ENCODE measurements around the gene FZD7. TPM values are rescaled to one million over a fixed set of nuclear protein-coding genes. Genes with fewer than 3 reads are reported as not detected.

FZD7 gene
- total RNA-seq, 2 donors from 2014 or later: 193 to 266 TPM

GRCh38 chr2:202084265-202084664 is 50.6 kb downstream of the FZD7 start:
- no peak overlapping the region for H3K4me3 ChIP-seq (ENCODE audit: low read length)
- H3K4me1 Mint-ChIP-seq: peaks cover 16% of the 10 kb centered on the region
- H3K27me3 Mint-ChIP-seq (ENCODE audit: insufficient read depth): no peaks in the 10 kb centered on the region
- no peak for TF ChIP-seq CTCF (conservative IDR thresholded peaks at IDR 0.05)
- no peaks in the 10 kb centered on the region for H3K4me1 ChIP-seq (ENCODE audit: control insufficient read depth, insufficient read depth, low read length)
- H3K9me3 Mint-ChIP-seq: peaks cover 15% of the 10 kb centered on the region
- no peaks in the 10 kb centered on the region for H3K36me3 Mint-ChIP-seq (ENCODE audit: low read depth)
- peaks cover 12% of the 10 kb centered on the region for H3K9me3 ChIP-seq (ENCODE audit: control insufficient read depth, low read length)
- WGBS, 2 experiments (ENCODE audit: insufficient coverage in 1 of 2, insufficient read length in 1 of 2): 39 to 71% methylated on average over 2 to 6 of the region's 6 CpGs
- no peak for DNase-seq
- H3K27ac Mint-ChIP-seq: no peak overlapping the region
- H3K27me3 ChIP-seq (ENCODE audit: control insufficient read depth, insufficient read depth, low read length, poor library complexity, severe bottlenecking): no peaks in the 10 kb centered on the region
- no peak overlapping the region for H3K27ac ChIP-seq (ENCODE audit: low read depth, low read length)
- H3K36me3 ChIP-seq (ENCODE audit: control insufficient read depth, insufficient read depth, low read length): no peaks in the 10 kb centered on the region
- no peak overlapping the region for H3K9ac ChIP-seq (ENCODE audit: extremely low read depth, low read length, poor library complexity, severe bottlenecking)
- no peak overlapping the region for H3K4me3 Mint-ChIP-seq

Other genes starting within 250 kb of the FZD7 start
- under 1 TPM in 1 of 2 donors, not detected in 1; 0.35 TPM for gene CDK15, start 227.3 kb upstream of the FZD7 start, total RNA-seq
- gene KIAA2012, start 39.4 kb downstream of the FZD7 start, total RNA-seq: 1 to 10 TPM in 1 of 2 donors, under 1 TPM in 1; 0.62 to 1.0 TPM
- 100 to 1,000 TPM; 168 to 183 TPM for gene SUMO1, start 204.7 kb downstream of the FZD7 start, total RNA-seq
- 10 to 100 TPM; 73.5 to 82.7 TPM for gene NOP58, start 231.9 kb downstream of the FZD7 start, total RNA-seq